Caki2 (cell line): ENCODE data around the gene MAP2K7. TPM values are rescaled to one million over a fixed set of nuclear protein-coding genes. Genes with fewer than 3 reads are reported as not detected.

ENCODE experiments used
- DNase-seq: peaks from one replicate; pipeline ENCODE4 v3.0.0-alpha.2; 2015; ENCODE audit warnings: low read depth
- in situ Hi-C: cut with HindIII; loops from 2 replicates; pipeline ENCODE4 v1.10.0; 2016; ENCODE audit warnings: low sequenced_read_pairs, low pct_unique_long_range_greater_than_20kb, mixed read lengths
- total RNA-seq: library from RNA; depleted of rRNA; stranded (reverse); fragments of >200 nt; shearing (Covaris generic); gene quantifications from 2 replicates; pipeline ENCODE4 v1.2.3, GENCODE V29; 2014; ENCODE audit warnings: low replicate concordance

MAP2K7 gene
- total RNA-seq, 1 experiment from 2014 or later, result 8.6 TPM

DNA sequence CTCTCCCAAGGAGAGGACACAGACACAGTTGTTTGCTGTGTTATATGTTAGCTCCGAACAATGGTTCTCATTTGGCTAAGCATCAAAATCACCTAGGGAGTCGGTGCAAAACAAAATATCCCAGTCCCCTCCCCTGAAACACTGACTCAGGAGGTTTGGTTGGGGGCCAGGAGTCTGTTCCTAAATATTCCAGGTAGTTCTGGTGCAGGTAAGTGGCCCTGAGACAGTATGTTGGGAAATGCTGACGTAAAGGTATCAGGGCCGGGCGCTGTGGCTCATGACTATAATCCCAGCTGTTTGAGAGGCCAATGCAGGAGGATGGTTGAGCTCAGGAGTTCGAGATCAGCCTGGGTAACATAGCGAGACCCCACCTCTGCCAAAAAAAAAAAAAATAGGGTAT is 2.3 kb upstream of the MAP2K7 start:
- in situ Hi-C loops, result no loop called here
- DNase-seq, result no peak

DNA sequence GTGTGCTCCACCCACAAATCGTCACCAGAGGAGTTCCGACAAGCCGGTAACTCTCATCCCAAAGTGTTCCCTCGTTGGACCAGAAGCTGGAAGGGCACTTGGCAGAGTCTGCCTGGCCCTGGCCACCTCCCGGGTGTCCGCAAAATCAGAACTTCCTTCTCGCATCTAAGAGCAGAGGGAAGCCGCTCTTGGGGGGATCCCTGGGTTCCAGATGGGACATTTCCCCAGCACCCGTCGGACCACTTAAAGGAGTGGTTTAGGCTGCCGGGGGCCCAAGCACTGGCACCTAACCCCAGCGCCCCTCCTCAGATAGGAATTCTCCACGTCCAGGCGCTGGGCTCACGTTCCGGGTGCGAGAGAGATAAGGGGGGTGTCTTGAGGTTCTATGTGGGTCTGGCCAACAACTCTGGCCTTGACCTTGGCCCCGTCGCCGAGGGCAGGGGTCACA is 857 bp upstream of the MAP2K7 start:
- in situ Hi-C loops, result no loop called here
- DNase-seq, result no peak

DNA sequence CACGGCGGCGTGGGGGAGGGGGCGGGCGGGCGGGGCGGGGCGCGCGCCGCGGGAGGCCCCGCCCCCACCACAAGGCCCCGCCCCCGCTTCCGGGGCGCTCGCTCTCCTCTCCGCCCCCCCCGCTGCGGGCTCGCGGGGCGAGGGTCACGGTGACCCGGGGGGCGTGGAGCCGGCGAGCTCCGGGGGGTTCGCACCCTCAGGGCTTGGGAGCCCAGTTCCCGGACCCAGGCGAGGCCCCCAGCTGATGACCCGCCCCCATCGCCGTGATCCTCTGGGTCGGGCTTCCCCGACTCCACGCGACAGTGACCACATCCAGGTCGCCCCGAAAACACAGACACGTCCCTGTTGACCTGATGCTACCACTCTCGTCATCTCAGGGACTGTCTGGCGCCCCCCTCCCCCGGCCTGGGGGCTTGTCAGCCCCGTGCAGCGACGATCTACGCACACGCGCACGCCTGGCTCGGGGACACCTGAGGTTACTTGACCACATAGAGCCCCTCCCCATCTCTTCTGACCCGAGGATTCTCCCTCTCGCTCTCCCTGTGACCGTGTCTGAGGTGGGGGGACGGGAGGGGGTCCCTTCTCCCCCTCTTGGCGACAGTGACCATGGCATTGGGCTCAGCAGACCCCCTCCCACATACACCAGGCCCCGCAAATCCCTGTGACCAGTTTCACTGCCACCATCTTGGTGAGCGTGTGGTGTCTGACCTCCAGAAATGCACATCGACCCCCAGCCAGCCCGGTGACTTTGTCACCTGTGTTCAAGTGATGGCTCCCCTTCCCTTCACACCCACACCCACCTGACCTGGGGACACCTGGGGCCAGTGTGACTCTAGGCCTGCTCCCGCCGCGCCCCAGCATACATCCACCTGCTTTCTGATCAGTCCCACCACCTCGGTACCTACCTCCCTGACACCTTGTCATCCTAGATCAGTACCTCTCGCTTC is 670 bp downstream of the MAP2K7 start:
- in situ Hi-C loops, result no loop called here
- no peak for DNase-seq

DNA sequence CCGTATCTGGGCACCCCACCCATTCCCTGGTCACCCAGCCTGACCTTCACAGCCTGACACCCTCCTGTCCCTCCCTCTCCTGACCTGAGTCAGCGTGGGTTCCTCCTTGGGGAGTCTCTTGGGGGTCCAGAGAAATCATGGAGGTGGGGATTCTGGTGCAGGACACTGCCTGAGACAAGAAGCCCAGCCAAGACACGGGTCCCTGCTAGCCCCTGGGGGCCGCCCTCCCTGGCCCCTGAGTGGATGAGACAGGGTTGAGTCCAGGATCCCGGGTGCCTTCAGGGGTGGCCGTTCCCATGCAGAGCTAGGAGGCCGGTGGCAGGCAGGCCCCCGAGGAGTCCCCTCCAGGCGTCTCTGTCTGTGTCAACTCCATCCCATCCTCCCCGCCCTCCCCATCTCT is 1.6 kb downstream of the MAP2K7 start:
- in situ Hi-C loops, result no loop called here
- DNase-seq, result no peak

DNA sequence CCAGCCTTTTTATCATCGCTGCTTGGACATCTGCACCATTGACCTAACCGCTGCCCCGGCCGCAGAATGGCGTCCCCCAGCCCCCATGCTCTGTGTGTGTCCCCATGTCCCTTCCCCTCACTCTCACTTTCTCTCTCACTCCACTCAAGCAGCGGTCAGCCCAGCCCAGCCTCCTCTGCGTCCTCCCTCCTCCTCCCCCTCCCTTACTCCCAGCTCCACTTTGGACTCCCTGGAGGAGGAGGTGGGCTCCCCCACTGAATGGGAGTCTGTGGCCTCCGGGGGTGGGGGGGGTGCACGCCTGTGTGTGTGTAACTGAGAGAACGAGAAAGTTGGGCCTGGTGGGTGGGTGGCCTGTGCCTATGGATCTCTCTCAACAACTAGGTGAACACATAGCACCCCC is 2.2 kb downstream of the MAP2K7 start:
- in situ Hi-C loops, result no loop called here

DNA sequence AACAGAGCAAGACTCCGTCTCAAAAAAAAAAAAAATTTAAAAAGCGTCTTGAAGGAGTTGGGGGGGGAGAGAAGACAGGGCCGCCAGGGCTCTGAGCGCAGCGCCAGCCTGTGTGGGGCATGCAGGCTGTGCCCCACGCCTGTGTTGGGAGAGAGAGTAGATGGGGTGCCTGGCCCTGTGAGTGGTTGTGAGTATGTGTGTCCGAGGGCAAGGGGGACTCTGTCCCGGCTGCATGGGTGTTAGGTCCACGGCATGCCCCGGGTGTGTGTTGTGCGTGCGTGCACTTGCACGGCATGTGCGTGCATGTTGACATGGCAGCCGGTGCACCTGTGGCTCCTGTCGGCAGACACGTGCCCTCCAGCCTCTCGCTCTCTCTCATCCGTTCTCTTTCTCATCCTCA is 3.4 kb downstream of the MAP2K7 start:
- no peak for DNase-seq
- in situ Hi-C loops, result no loop called here

More for the DNA sequence above, 2.2 kb downstream of the MAP2K7 start:
- no peak for DNase-seq

DNA sequence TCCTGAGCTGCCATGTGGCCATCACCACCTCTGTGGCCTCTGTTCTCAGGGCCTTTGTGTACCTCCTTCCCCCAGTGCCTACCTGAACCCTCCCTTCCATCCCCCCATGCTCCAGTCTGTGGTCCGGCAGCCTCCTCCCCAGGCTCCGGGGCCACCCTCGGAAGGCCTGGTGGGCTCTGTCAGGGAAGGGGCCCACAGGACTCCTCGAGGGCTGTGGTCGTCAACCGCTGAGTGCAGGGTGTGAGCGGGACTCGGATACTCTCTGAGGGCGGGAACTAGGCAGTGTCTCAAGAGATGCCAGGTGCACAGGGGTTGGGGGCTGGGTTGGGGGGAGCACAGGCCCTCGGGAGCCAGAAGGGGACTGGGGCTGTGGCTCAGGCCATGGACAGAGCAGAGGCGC is 3.9 kb downstream of the MAP2K7 start:
- DNase-seq, result no peak
- in situ Hi-C loops, result no loop called here

DNA sequence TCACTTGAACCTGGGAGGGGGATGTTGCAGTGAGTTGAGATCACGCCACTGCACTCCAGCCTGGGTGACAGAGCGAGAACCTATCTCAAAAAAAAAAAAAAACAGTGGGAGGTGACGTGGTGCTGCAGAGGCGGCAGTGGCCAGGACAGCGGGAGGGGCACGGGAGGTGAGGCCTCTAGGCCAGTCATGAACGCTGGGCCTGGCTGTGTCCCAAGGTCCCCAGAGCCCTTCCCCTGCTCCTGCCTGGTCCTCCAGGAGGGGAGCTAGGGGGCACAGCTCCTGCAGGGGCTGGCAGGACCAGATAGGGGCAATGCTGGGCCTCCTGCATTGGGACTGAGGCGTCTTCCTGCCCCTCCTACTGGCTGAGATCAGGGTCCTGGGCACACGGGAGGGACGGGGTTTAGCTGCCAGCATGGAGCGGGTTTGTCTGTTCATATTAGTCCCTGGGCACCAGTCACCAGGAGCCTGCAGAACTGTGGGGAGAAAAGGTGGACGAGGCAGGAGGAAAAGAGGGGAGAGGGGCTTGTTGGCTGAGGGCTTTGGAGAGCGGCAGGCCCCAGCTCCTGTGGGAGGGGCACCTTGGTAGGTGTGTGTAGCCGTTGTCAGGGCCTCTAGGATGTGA is 4.5 kb downstream of the MAP2K7 start:
- no peak for DNase-seq
- in situ Hi-C loops, result no loop called here

DNA sequence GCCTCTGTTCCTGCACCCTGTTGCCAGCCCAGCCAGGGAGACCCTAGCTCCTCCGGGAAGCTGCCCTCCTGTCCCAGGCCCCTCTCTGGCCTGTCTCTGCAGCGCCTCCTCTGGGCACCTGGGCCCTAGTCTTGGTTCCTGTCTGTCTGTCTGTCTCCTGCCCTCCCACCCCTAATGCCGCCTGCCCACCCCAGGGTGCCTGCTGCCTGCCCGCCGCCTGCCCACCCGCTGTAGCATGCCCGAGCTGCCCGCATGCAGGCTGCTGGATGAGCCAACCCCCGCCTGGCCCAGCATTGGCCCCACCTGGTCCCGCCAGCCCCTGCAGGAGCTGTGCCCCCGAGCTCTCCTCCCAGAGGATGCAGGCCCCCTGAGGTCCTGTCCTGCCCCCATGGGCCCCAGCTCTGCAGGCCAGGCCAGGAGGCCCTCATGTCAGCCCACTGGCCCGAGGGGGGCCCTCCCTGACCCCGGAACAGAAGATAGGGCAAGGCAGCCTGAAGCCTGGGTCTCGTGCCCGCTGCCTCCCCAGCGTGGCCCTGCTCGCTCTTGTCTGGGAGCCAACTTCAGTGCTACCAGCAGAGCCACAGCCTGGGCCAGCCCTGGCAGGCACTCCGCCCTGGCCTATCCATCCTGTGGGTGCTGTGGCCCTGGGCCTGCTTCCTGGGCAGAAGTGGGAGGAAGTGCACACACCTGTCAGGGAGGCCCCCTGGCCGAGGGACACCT is 5.2 kb downstream of the MAP2K7 start:
- no peak for DNase-seq
- in situ Hi-C loops, result no loop called here

DNA sequence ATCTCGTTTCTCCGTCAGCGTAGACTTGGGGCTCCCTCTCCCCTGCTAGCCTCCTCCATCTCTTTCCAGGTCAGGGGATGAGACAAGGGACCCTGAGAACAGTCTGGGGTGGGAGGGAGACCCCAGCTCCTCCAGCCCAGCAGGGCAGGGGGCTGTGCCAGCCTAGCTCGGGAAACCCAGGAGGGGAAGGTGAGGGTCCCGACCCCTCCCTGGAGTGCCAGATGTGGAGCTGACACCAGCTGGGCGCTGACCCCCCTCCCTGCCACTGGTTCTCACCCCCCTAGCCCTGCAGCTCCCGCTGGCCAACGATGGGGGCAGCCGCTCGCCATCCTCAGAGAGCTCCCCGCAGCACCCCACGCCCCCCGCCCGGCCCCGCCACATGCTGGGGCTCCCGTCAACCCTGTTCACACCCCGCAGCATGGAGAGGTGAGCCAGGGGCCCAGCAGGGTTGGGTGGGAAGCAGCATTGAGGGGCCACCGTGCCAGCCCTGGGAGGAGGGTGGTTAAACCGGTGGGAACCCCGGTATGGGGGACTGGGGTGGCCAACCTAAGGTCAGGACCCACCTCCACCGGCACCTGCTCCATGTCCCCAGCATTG is 5.9 kb downstream of the MAP2K7 start:
- DNase-seq, result no peak
- in situ Hi-C loops, result no loop called here

DNA sequence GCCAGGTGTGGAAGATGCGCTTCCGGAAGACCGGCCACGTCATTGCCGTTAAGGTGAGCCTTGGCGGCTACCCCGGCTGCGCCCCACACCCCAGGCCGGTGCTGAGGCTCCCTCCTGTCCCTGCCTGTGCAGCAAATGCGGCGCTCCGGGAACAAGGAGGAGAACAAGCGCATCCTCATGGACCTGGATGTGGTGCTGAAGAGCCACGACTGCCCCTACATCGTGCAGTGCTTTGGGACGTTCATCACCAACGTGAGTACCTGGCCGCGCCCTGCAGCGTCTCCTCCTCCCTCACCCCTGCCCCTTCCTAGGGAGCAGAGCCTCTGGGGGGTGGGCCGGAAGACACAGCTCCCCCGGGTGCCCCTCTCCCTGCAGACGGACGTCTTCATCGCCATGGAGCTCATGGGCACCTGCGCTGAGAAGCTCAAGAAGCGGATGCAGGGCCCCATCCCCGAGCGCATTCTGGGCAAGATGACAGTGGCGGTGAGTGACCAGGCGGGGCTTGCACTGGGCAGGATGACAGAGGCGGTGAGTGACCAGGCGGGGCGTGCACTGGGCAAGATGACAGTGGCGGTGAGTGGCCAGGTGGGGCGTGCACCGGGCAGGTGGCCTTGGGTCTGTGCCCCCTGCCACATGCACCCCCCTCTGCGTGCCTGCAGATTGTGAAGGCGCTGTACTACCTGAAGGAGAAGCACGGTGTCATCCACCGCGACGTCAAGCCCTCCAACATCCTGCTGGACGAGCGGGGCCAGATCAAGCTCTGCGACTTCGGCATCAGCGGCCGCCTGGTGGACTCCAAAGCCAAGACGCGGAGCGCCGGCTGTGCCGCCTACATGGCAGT is 6.9 kb downstream of the MAP2K7 start:
- DNase-seq, result no peak
- in situ Hi-C loops, result no loop called here

DNA sequence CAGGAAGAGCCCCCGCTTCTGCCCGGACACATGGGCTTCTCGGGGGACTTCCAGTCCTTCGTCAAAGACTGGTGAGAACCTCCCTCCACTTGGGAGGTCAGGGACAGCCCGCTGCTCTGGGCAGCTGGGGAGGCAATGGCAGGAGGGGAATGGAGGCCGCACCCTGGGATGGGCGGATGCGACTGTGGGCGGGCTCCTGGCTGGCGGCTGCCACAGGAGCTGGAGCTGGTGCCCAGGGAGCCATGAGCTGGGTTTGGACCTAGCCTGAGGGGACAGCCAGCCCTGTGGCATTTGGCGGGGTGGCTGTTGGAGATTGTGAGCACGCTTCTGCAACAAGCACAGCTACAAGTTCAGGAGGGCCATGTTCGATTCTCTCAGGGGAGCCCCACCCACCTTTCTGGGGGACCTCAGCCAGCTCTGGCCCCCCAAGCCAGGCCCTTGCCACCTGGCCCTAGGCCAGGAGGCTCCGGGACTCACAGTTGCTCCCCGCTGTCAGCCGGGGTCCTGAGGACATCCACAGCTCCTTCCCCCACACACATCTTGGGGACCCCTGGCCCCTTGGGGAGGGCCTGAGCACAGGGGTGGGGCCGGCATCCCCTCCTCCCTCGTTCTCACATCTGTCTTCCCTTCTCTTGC is 7.9 kb downstream of the MAP2K7 start:
- in situ Hi-C loops, result no loop called here
- no peak for DNase-seq

DNA sequence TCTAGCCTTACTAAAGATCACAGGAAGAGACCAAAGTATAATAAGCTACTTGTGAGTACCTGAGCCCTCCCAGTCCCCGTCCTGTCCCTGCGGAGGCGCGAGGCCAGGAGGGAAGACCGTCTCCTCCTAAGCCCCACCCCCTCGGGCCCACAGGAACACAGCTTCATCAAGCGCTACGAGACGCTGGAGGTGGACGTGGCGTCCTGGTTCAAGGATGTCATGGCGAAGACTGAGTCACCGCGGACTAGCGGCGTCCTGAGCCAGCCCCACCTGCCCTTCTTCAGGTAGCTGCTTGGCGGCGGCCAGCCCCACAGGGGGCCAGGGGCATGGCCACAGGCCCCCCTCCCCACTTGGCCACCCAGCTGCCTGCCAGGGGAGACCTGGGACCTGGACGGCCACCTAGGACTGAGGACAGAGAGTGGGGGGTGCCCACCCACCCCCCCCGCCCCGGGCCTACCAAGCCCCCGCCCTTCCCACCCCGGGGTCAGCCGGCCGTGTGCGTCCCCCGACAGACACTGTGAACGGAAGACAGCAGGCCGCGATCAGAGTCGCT is 8.5 kb downstream of the MAP2K7 start:
- in situ Hi-C loops, result no loop called here
- no peak for DNase-seq

DNA sequence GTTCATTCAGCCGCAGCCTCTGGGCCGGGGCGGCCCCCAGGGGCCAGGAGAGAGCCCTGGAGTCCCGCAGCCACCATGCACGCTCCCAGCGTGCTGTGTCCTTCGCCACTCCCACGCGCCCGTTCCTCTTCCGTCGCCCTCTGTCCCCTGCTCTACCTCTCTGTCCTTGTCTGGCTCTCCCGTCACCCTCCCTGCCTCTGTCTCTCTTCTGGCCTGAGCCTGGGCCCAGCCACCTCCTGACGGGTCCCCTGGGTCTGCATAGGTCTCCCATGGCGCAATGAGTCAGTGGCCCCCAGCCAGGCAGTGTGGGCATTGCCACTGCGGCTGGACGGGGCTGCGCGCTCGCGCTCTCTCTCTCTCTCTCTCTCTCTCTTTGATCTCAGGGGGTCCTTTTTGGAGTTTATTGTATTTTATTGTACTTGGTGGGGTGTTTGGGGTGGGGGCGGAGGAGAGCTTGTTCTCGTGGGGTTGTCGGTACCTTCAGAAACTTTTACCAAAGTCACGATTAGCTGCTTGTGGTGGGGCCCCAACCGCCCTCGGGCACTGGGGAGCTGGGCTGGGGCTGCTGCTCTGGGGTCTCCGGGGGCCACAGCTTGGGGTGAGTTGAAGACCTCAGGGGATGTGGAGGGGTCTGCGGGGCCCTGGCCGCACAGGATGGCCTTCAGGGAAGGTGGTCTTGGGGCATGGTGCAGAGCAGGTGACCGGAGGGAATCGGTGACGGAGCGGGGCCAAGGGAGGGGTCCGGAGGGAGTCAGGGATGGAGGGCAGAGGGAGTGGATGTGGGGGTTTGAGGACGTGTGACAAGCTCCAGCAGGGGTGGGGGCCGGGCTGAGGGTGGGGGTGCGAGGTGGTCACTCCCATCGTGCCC is 9.3 kb downstream of the MAP2K7 start:
- DNase-seq, result no peak
- in situ Hi-C loops, result no loop called here

DNA sequence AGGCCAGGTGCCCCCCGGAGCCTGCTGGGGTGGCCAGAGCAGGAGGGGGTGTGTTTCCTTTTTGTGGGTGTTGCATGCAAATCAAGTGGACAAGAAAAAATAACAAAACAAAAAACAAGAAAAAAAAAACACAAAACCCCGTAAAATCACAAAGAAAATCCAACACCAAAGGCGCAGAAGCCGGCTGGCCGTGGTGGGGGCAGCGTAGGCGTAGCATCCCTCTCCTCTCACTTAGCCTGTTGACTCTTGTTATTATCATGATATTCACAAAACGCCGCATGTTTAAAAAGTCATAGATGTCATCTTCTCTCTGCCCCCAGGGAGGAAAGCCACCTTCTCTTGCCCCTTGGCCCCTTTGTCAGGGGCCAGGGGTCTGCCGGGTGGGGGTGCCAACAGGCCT is 10.0 kb downstream of the MAP2K7 start:
- no peak for DNase-seq
- in situ Hi-C loops, result no loop called here

DNA sequence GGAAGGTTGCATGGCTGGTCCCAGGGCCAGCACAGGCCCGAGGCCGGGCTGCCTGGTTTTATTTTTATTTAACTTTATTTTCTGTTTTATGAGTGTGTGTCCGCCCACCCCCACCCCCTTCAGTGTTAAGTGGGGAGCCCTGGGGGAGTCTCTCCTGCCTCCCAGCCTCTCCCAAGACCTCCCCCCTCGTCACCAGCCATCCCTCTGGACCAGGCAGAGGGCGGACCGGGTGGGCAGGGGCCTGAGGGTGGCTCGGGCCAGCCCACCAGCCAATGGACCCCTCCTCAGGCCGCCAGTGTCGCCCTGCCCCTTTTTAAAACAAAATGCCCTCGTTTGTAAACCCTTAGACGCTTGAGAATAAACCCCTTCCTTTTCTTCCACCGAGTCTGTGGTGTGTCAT is 10.4 kb downstream of the MAP2K7 start:
- no peak for DNase-seq
- in situ Hi-C loops, result no loop called here
